CD14-positive monocyte (primary cell): ENCODE data around the gene RNASE7. TPM values are rescaled to one million over a fixed set of nuclear protein-coding genes. Genes with fewer than 3 reads are reported as not detected.

Source experiments
- DNase-seq, 3 donors: peaks; one replicate each; pipeline ENCODE4 v3.0.0-alpha.2; 2011 to 2022
- H2AFZ ChIP-seq: 2 replicates; pipeline ENCODE4 v1.6.0; 2012; ENCODE audit warnings: mild to moderate bottlenecking, low read depth, low read length, inconsistent platforms; ENCODE audit not compliant: insufficient read depth, poor library complexity, severe bottlenecking
- H3K27ac ChIP-seq, 2 donors: 1 replicate in 1 of 2; 2 replicates in 1 of 2; pipeline ENCODE4 v1.5.1; 2012 to 2013; ENCODE audit warnings: low read length in 2 of 2, control low read depth in 1 of 2, inconsistent platforms in 1 of 2, low read depth in 1 of 2, mild to moderate bottlenecking in 1 of 2
- H3K27me3 ChIP-seq, 2 donors: one replicate each; pipeline versions ENCODE4 v1.6.0 to v1.6.1; 2011 to 2013; ENCODE audit warnings: low read length in 2 of 2; ENCODE audit not compliant: control insufficient read depth in 2 of 2, insufficient read depth in 2 of 2
- H3K36me3 ChIP-seq, 2 donors: replicated peaks in 1 of 2; 1 replicate in 1 of 2; 2 replicates in 1 of 2; pipeline versions ENCODE4 v1.5.1 to v1.6.1; 2012 to 2013; ENCODE audit warnings: low read length in 2 of 2, control low read depth in 1 of 2, inconsistent platforms in 1 of 2, mild to moderate bottlenecking in 1 of 2; ENCODE audit not compliant: insufficient read depth in 2 of 2, control insufficient read depth in 1 of 2
- H3K4me1 ChIP-seq, 2 donors: 1 replicate in 1 of 2; 2 replicates in 1 of 2; pipeline versions ENCODE4 v1.5.1 to v1.6.1; 2012 to 2013; ENCODE audit warnings: low read length in 2 of 2, control low read depth in 1 of 2, inconsistent platforms in 1 of 2, mild to moderate bottlenecking in 1 of 2, moderate library complexity in 1 of 2; ENCODE audit not compliant: insufficient read depth in 2 of 2, control insufficient read depth in 1 of 2
- H3K4me2 ChIP-seq: replicated peaks from 2 replicates; pipeline ENCODE3; 2012; ENCODE audit warnings: low read length, moderate library complexity, mild to moderate bottlenecking; ENCODE audit not compliant: poor library complexity, severe bottlenecking; ENCODE audit errors: extremely low read depth
- H3K4me3 ChIP-seq, 3 experiments: fragments of 200-600 bp in 1 of 3; sonication (generic) in 1 of 3; replicated peaks in 1 of 3; 1 replicate in 2 of 3; 2 replicates in 1 of 3; pipeline ENCODE4 v1.5.1; 2011 to 2013; ENCODE audit warnings: low read length in 3 of 3, mild to moderate bottlenecking in 3 of 3, control low read depth in 2 of 3, low read depth in 2 of 3, inconsistent platforms in 1 of 3, moderate library complexity in 1 of 3
- H3K79me2 ChIP-seq: 2 replicates; pipeline ENCODE4 v1.6.0; 2012; ENCODE audit warnings: mild to moderate bottlenecking, control low read depth, inconsistent platforms, low read length, moderate library complexity; ENCODE audit not compliant: insufficient read depth
- H3K9ac ChIP-seq: 2 replicates; pipeline ENCODE4 v1.6.0; 2017; ENCODE audit warnings: low read length, mild to moderate bottlenecking; ENCODE audit not compliant: insufficient read depth, poor library complexity, severe bottlenecking
- H3K9me3 ChIP-seq, 2 donors: replicated peaks in 1 of 2; 1 replicate in 1 of 2; 2 replicates in 1 of 2; pipeline versions ENCODE4 v1.5.1 to v1.6.1; 2012 to 2013; ENCODE audit warnings: low read length in 2 of 2, control low read depth in 1 of 2; ENCODE audit not compliant: control insufficient read depth in 1 of 2, insufficient read depth in 1 of 2
- H4K20me1 ChIP-seq: 2 replicates; pipeline ENCODE4 v1.6.0; 2012; ENCODE audit warnings: mild to moderate bottlenecking, low read length, control low read depth, moderate library complexity; ENCODE audit not compliant: insufficient read depth
- H3K27ac Mint-ChIP-seq, 7 donors: one replicate each; pipeline ENCODE4 v1.8.0; 2020; ENCODE audit warnings: mild to moderate bottlenecking in 7 of 7, mixed read lengths in 7 of 7, moderate library complexity in 6 of 7, inconsistent platforms in 2 of 7
- H3K27me3 Mint-ChIP-seq, 3 donors: one replicate each; pipeline ENCODE4 v1.8.0; 2021 to 2022; ENCODE audit warnings: low read depth in 3 of 3, mild to moderate bottlenecking in 3 of 3, mixed read lengths in 3 of 3, moderate library complexity in 3 of 3, inconsistent platforms in 1 of 3
- H3K36me3 Mint-ChIP-seq, 2 donors: one replicate each; pipeline ENCODE4 v1.8.0; 2020; ENCODE audit warnings: mixed read lengths in 2 of 2, inconsistent platforms in 1 of 2, mild to moderate bottlenecking in 1 of 2
- H3K4me1 Mint-ChIP-seq: one replicate; pipeline ENCODE4 v1.8.0; 2020; ENCODE audit warnings: mild to moderate bottlenecking, mixed read lengths
- H3K4me3 Mint-ChIP-seq, 2 donors: one replicate each; pipeline ENCODE4 v1.8.0; 2020; ENCODE audit warnings: mild to moderate bottlenecking in 2 of 2, mixed read lengths in 2 of 2, moderate library complexity in 1 of 2
- H3K9me3 Mint-ChIP-seq, 7 donors: one replicate each; pipeline ENCODE4 v1.8.0; 2020 to 2022; ENCODE audit warnings: mixed read lengths in 7 of 7, mild to moderate bottlenecking in 6 of 7, moderate library complexity in 6 of 7, inconsistent platforms in 2 of 7
- WGBS: methylation state at CpG from one replicate; pipeline ENCODE4 v1.1.5; 2013; ENCODE audit warnings: missing lambda C conversion rate; ENCODE audit not compliant: insufficient coverage; 5-methylcytosine and 5-hydroxymethylcytosine counted together
- intact Hi-C, 2 donors: fragments of 100-400 bp; cut with micrococcal nuclease; formaldehyde crosslinking; loops; one replicate each; pipeline versions ENCODE4 v1.15.0 to v1.15.1; 2023
- polyA plus RNA-seq, 3 donors: library from polyadenylated mRNA; depleted of rRNA in 1 of 3; unstranded in 2 of 3; stranded (reverse) in 1 of 3; fragments of 300-500 nt in 2 of 3; fragments of >200 nt in 1 of 3; fragmentation: Illumina TruSeq in 2 of 3; gene quantifications; 1 replicate in 2 of 3; 2 replicates in 1 of 3; pipeline ENCODE4 v1.2.3, GENCODE V29; 2012 to 2021
- TF ChIP-seq, protein P1 (sequence below): fragments of 200-600 bp; IDR thresholded peaks from one replicate; pipeline ENCODE4 v1.8.0; 2022; ENCODE audit warnings: antibody characterized with exemption, mild to moderate bottlenecking

The RNASE7 gene
- polyA plus RNA-seq, 3 donors: not detected

GRCh38 chr14:21084998-21085853, 43.1 kb downstream of the RNASE7 start:
- Mint-ChIP-seq H3K9me3 (peaks cover 0 to 3% (median 2%) of the 10 kb centered on the region in 7 donors), H3K27me3 (peaks cover 1 to 4% (median 3%) of the 10 kb centered on the region in 3 donors), H3K36me3 (peaks cover 58 to 92% of the 10 kb centered on the region in 2 donors), H3K4me3 (peak overlapping the region; percentile 24 to 39), H3K27ac (peak overlapping the region; percentile 94 to 99 (median 98)), H3K4me1 (peaks cover 44% of the 10 kb centered on the region)
- Histone ChIP-seq H3K9ac (peak overlapping the region; percentile 28), H3K27me3 (no peaks in the 10 kb centered on the region), H3K4me1 (peaks cover 42 to 48% of the 10 kb centered on the region in 2 donors), H3K4me2 (no peak overlapping the region), H3K4me3 (no peak overlapping the region), H4K20me1 (peaks cover 6% of the 10 kb centered on the region), H3K9me3 (no peaks in the 10 kb centered on the region), H2AFZ (peak overlapping the region; percentile 2), H3K27ac (peak overlapping the region; percentile 87 to 94), H3K79me2 (peaks cover 5% of the 10 kb centered on the region), H3K36me3 (peaks cover 62 to 89% of the 10 kb centered on the region in 2 donors)
- WGBS: 43% methylated on average over 13 of the region's 17 CpGs
- intact Hi-C loops: no loop called here
- DNase-seq: peak; percentile 87 to 98 (median 95)
- TF ChIP-seq, protein P1, sequence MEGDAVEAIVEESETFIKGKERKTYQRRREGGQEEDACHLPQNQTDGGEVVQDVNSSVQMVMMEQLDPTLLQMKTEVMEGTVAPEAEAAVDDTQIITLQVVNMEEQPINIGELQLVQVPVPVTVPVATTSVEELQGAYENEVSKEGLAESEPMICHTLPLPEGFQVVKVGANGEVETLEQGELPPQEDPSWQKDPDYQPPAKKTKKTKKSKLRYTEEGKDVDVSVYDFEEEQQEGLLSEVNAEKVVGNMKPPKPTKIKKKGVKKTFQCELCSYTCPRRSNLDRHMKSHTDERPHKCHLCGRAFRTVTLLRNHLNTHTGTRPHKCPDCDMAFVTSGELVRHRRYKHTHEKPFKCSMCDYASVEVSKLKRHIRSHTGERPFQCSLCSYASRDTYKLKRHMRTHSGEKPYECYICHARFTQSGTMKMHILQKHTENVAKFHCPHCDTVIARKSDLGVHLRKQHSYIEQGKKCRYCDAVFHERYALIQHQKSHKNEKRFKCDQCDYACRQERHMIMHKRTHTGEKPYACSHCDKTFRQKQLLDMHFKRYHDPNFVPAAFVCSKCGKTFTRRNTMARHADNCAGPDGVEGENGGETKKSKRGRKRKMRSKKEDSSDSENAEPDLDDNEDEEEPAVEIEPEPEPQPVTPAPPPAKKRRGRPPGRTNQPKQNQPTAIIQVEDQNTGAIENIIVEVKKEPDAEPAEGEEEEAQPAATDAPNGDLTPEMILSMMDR: no peak

GRCh38 chr14:21086908-21087293, 44.7 kb downstream of the RNASE7 start:
- Histone ChIP-seq H3K27me3 (no peaks in the 10 kb centered on the region), H3K79me2 (peaks cover 5% of the 10 kb centered on the region), H3K9me3 (no peaks in the 10 kb centered on the region), H3K4me2 (peak overlapping the region; percentile 7), H3K36me3 (peaks cover 45 to 86% of the 10 kb centered on the region in 2 donors), H3K27ac (peak overlapping the region; percentile 83 to 94), H4K20me1 (peaks cover 6% of the 10 kb centered on the region), H3K9ac (peak overlapping the region; percentile 58), H3K4me1 (peaks cover 42 to 48% of the 10 kb centered on the region in 2 donors), H2AFZ (no peak overlapping the region), H3K4me3 (no peak overlapping the region)
- TF ChIP-seq, protein P1: no peak
- peaks cover 44% of the 10 kb centered on the region for H3K4me1 Mint-ChIP-seq
- WGBS: 90% methylated on average over 3 of the region's 4 CpGs
- DNase-seq: no peak
- peaks cover 0 to 4% (median 2%) of the 10 kb centered on the region in 7 donors for H3K9me3 Mint-ChIP-seq
- H3K36me3 Mint-ChIP-seq: peaks cover 57 to 86% of the 10 kb centered on the region in 2 donors
- peak overlapping the region; percentile 94 to 99 (median 98) for H3K27ac Mint-ChIP-seq
- intact Hi-C loops: loop anchor here (2.0 kb wide), 2 partner anchors 16 to 18 kb away; partner anchors contain the start of gene ARHGEF40 (in 1 of the 2)
- H3K4me3 Mint-ChIP-seq: peak overlapping the region in 1 of 2 donors; percentile 28
- peaks cover 1 to 4% (median 3%) of the 10 kb centered on the region in 3 donors for H3K27me3 Mint-ChIP-seq
